Heart right ventricle (tissue), 16 donors: Measurements from ENCODE around the gene PPP1R16B. TPM values are rescaled to one million over a fixed set of nuclear protein-coding genes. Genes with fewer than 3 reads are reported as not detected.
A peak's percentile ranks its signal among the peaks of the same experiment; 100 is the strongest.
"Not testable (repeated sequence)": the region's sequence is repeated elsewhere in the genome, so short reads cannot be mapped to it uniquely, and the experiment has no call there.

Experiments
- ATAC-seq, 8 donors: fragments of 200-7000 bp; cut with Tn5 transposase; one replicate each; pipeline ENCODE4 v1.9.1; 2020; ENCODE audit warnings: mild to moderate bottlenecking in 8 of 8, moderate library complexity in 8 of 8, moderate number of reproducible peaks in 1 of 8
- DNase-seq, 2 donors: peaks; one replicate each; pipeline ENCODE4 v3.0.0-alpha.2; 2020
- H3K27ac ChIP-seq, 10 donors: fragments of 200-600 bp; sonication (generic) in 2 of 10; one replicate each; pipeline versions ENCODE4 v1.5.0 to v1.8.0; 2020 to 2022; ENCODE audit warnings: mild to moderate bottlenecking in 3 of 10
- H3K27me3 ChIP-seq, 7 donors: fragments of 200-600 bp; one replicate each; pipeline ENCODE4 v1.8.0; 2021 to 2022; ENCODE audit warnings: mild to moderate bottlenecking in 2 of 7
- H3K36me3 ChIP-seq, 9 donors: fragments of 200-600 bp; sonication (generic) in 1 of 9; one replicate each; pipeline versions ENCODE4 v1.5.0 to v1.8.0; 2020 to 2022; ENCODE audit warnings: mild to moderate bottlenecking in 2 of 9
- H3K4me1 ChIP-seq, 9 donors: fragments of 200-600 bp; sonication (generic) in 1 of 9; one replicate each; pipeline versions ENCODE4 v1.5.0 to v1.8.0; 2020 to 2022; ENCODE audit warnings: mild to moderate bottlenecking in 4 of 9
- H3K4me3 ChIP-seq, 10 donors: fragments of 200-600 bp; sonication (generic) in 2 of 10; one replicate each; pipeline versions ENCODE4 v1.5.0 to v1.8.0; 2020 to 2022; ENCODE audit warnings: mild to moderate bottlenecking in 7 of 10, moderate library complexity in 2 of 10
- H3K9me3 ChIP-seq, 11 donors: fragments of 200-600 bp in 10 of 11; sonication (generic) in 2 of 11; one replicate each; pipeline versions ENCODE4 v1.5.0 to v1.8.0; 2013 to 2022; ENCODE audit warnings: mild to moderate bottlenecking in 2 of 11, control low read depth in 1 of 11, moderate library complexity in 1 of 11
- CTCF ChIP-seq, 9 donors: fragments of 200-600 bp; sonication (generic) in 2 of 9; IDR thresholded peaks; one replicate each; pipeline versions ENCODE4 v1.5.0 to v1.8.0; 2021 to 2022; ENCODE audit warnings: antibody characterized with exemption in 9 of 9, mild to moderate bottlenecking in 5 of 9, moderate library complexity in 1 of 9
- WGBS, 2 donors: extraction: QIAGEN DNeasy Blood & Tissue Kit; methylation state at CpG; one replicate each; pipeline ENCODE4 v1.1.7; 2013; ENCODE audit warnings: inconsistent platforms in 1 of 2; 5-methylcytosine and 5-hydroxymethylcytosine counted together
- intact Hi-C, 10 donors: fragments of 100-400 bp; cut with DNase I; formaldehyde crosslinking; loops; one replicate each; pipeline versions ENCODE4 v1.11.1 to v1.14.2; 2022
- polyA plus RNA-seq, 2 donors: library from polyadenylated mRNA; stranded (reverse); fragments of 200-250 nt; gene quantifications; one replicate each; pipeline ENCODE4 v1.2.3, GENCODE V29; 2013
- total RNA-seq, 10 donors: library from RNA; stranded (reverse); fragmentation: NEBNext Ultra II Directional in 3 of 10; extraction: Animal tissue kit (Norgen Biotek cat#: 25700) in 3 of 10; gene quantifications; one replicate each; pipeline versions ENCODE4 v1.2.1 to v1.2.4, GENCODE V29; 2021 to 2023
- donor health status: Arrhythmogenic right ventricular cardiomyopathy.
- donor health status: ischemic (EF 13 %, LVEDD 7.1; RV severe dilation, severe dysfunction).
- donor health status: healthy with polysubstance abuse.
- donor health status: DM: no; HTN: yes; CAD: no.
- donor health status: DM: no; HTN: no; CAD: no.
- donor health status: ischemic (EF 25% LVEDD 6.9; RV normal size, moderate dysfunction).
- donor health status: ischemic (EF 25% LVEDD 5.7; RV mildly dilated, moderate dysfunction).
- donor health status: healthy.
- donor health status: DM: yes; HTN: yes; CAD: no.
- donor health status: Ischemic cardiomyopathy.
- donor health status: ischemic (EF 35%, LVEDD 5.7; RV mildly dilated, moderate dysfunction).
- donor health status: nonischemic (EF 11% LVEDD 7.7; RV severe dilation, severe dysfunction).
- donor health status: DM: yes; HTN: yes; CAD: no.
- donor health status: PGD.
- donor health status: ischemic (EF 29% LVEDD 5.4; RV normal size, mild dysfunction).
- donor health status: nonischemic (EF 23%, LVEDD 6.1; RV moderate dilation, normal function).

Gene PPP1R16B
- total and polyA plus RNA-seq, 12 donors: 2.5 to 13.8 (median 5.8) TPM

GRCh38 chr20:38791940-38792339 is 13.6 kb upstream of the PPP1R16B start:
- Histone ChIP-seq H3K27ac (no peak overlapping the region), H3K36me3 (no peaks in the 10 kb centered on the region), H3K4me3 (no peak overlapping the region), H3K9me3 (peaks cover 0 to 8% (median 0%) of the 10 kb centered on the region in 11 donors), H3K4me1 (no peaks in the 10 kb centered on the region), H3K27me3 (peaks cover 0 to 7% (median 0%) of the 10 kb centered on the region in 7 donors)
- DNase-seq: no peak
- ATAC-seq: no peak
- intact Hi-C loops: loop anchor here in 1 of 10 donors (5.0 kb wide), 1 partner anchor 145 kb away; no protein-coding TSS in a partner anchor
- no peak for TF ChIP-seq CTCF (IDR thresholded peaks at IDR 0.05)
- 91 to 97% methylated on average over 1 of the region's 1 CpG for WGBS, 2 donors

- H3K4me1 ChIP-seq: peaks cover 0 to 15% (median 3%) of the 10 kb centered on the region in 9 donors
- H3K27ac ChIP-seq, H3K4me3 ChIP-seq, H3K27me3 ChIP-seq, ATAC-seq, H3K36me3 ChIP-seq, DNase-seq, H3K9me3 ChIP-seq: not testable (repeated sequence)
- 94 to 96% methylated on average over 5 of the region's 5 CpGs for WGBS, 2 donors
- intact Hi-C loops: loop anchor here in 1 of 10 donors (5.0 kb wide), 1 partner anchor 147 kb away; no protein-coding TSS in a partner anchor
Measured at GRCh38 chr20:38794057-38794456, 11.4 kb upstream of the PPP1R16B start.

- TF ChIP-seq CTCF (IDR thresholded peaks at IDR 0.05): no peak
- peak overlapping the region in 9 of 10 donors; percentile 26 to 81 (median 57) for H3K27ac ChIP-seq
- DNase-seq (no peak), ATAC-seq (no peak)
- H3K27me3 ChIP-seq: no peaks in the 10 kb centered on the region
- peaks cover 0 to 3% (median 0%) of the 10 kb centered on the region in 11 donors for H3K9me3 ChIP-seq
- H3K4me3 ChIP-seq: no peak overlapping the region
- intact Hi-C loops: no loop called here
- no peaks in the 10 kb centered on the region for H3K36me3 ChIP-seq
- peaks cover 0 to 25% (median 11%) of the 10 kb centered on the region in 9 donors for H3K4me1 ChIP-seq
- WGBS, 2 donors: 79 to 81% methylated on average over 3 of the region's 3 CpGs
Measured at GRCh38 chr20:38798266-38798665, 7.2 kb upstream of the PPP1R16B start.

GRCh38 chr20:38799203-38799602 is 6.3 kb upstream of the PPP1R16B start:
- Histone ChIP-seq H3K4me3 (no peak overlapping the region), H3K27ac (peak overlapping the region in 9 of 10 donors; percentile 26 to 81 (median 57)), H3K27me3 (no peaks in the 10 kb centered on the region), H3K36me3 (no peaks in the 10 kb centered on the region), H3K4me1 (peaks cover 0 to 34% (median 16%) of the 10 kb centered on the region in 9 donors), H3K9me3 (peaks cover 0 to 3% (median 0%) of the 10 kb centered on the region in 11 donors)
- ATAC-seq (peak; percentile 31 to 92 (median 88)), DNase-seq (peak in 1 of 2 donors; percentile 63)
- TF ChIP-seq CTCF (IDR thresholded peaks at IDR 0.05): no peak
- WGBS, 2 donors: 54 to 57% methylated on average over 4 of the region's 4 CpGs
- intact Hi-C loops: no loop called here

GRCh38 chr20:38800882-38801281 is 4.6 kb upstream of the PPP1R16B start:
- peaks cover 0 to 49% (median 24%) of the 10 kb centered on the region in 9 donors for H3K4me1 ChIP-seq
- H3K27me3 ChIP-seq: peaks cover 3 to 11% (median 5%) of the 10 kb centered on the region in 7 donors
- intact Hi-C loops: loop anchor here in 2 of 10 donors (10.0 kb wide), 2 partner anchors 74 to 94 kb away; no protein-coding TSS in a partner anchor
- 95 to 96% methylated on average over 3 of the region's 3 CpGs for WGBS, 2 donors
- H3K27ac ChIP-seq: peak overlapping the region in 2 of 10 donors; percentile 29 to 81
- H3K36me3 ChIP-seq: no peaks in the 10 kb centered on the region
- peaks cover 0 to 3% (median 0%) of the 10 kb centered on the region in 11 donors for H3K9me3 ChIP-seq
- DNase-seq (no peak), ATAC-seq (no peak)
- no peak overlapping the region for H3K4me3 ChIP-seq
- no peak for TF ChIP-seq CTCF (IDR thresholded peaks at IDR 0.05)
